ENCODE results near the gene TM4SF4. TPM values are rescaled to one million over a fixed set of nuclear protein-coding genes. Genes with fewer than 3 reads are reported as not detected.

The TM4SF4 gene
- polyA plus RNA-seq, 1 donor from 2014 or later = not detected

- Histone ChIP-seq H3K9me2 (ENCODE audit: insufficient read depth, low read length) (no peaks in the 10 kb centered on the region), H3F3A (ENCODE audit: insufficient read depth, low read length, poor library complexity, severe bottlenecking) (no peaks in the 10 kb centered on the region), H3K36me3 (ENCODE audit: insufficient read depth, low read length) (no peaks in the 10 kb centered on the region), H3K27me3 (ENCODE audit: insufficient read depth, low read depth, low read length) (no peaks in the 10 kb centered on the region), H3K27ac (ENCODE audit: low read length) (no peak overlapping the region), H2AFZ (ENCODE audit: low read depth, low read length) (no peak overlapping the region), H4K20me1 (ENCODE audit: insufficient read depth) (no peaks in the 10 kb centered on the region), H3K4me2 (ENCODE audit: low read length) (no peak overlapping the region), H3K9ac (ENCODE audit: low read length) (no peak overlapping the region), H3K79me2 (replicated peaks; ENCODE audit: insufficient read depth, low read length) (no peaks in the 10 kb centered on the region), H3K9me3 (ENCODE audit: low read length) (no peaks in the 10 kb centered on the region), H3K4me3 (ENCODE audit: low read length) (no peak overlapping the region)
- TF ChIP-seq EZH2 (IDR thresholded peaks at IDR 0.05; ENCODE audit: borderline replicate concordance, insufficient read depth, low read length, poor library complexity, severe bottlenecking) (no peak), MXI1 (conservative IDR thresholded peaks at IDR 0.05; ENCODE audit: poor library complexity, severe bottlenecking) (no peak), TAF1 (IDR thresholded peaks at IDR 0.05; ENCODE audit: low read depth) (no peak), EP300 (conservative IDR thresholded peaks at IDR 0.05; ENCODE audit: poor library complexity, severe bottlenecking) (no peak), SMC3 (conservative IDR thresholded peaks at IDR 0.05; ENCODE audit: poor library complexity) (no peak), POLR2AphosphoS5 (IDR thresholded peaks at IDR 0.05) (no peak)
- TF ChIP-seq, protein P1, sequence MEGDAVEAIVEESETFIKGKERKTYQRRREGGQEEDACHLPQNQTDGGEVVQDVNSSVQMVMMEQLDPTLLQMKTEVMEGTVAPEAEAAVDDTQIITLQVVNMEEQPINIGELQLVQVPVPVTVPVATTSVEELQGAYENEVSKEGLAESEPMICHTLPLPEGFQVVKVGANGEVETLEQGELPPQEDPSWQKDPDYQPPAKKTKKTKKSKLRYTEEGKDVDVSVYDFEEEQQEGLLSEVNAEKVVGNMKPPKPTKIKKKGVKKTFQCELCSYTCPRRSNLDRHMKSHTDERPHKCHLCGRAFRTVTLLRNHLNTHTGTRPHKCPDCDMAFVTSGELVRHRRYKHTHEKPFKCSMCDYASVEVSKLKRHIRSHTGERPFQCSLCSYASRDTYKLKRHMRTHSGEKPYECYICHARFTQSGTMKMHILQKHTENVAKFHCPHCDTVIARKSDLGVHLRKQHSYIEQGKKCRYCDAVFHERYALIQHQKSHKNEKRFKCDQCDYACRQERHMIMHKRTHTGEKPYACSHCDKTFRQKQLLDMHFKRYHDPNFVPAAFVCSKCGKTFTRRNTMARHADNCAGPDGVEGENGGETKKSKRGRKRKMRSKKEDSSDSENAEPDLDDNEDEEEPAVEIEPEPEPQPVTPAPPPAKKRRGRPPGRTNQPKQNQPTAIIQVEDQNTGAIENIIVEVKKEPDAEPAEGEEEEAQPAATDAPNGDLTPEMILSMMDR (IDR thresholded peaks at IDR 0.05; ENCODE audit: poor library complexity, severe bottlenecking) = no peak
Observed at GRCh38 chr3:149551500-149551899, 77.0 kb downstream of the TM4SF4 start.

DNA sequence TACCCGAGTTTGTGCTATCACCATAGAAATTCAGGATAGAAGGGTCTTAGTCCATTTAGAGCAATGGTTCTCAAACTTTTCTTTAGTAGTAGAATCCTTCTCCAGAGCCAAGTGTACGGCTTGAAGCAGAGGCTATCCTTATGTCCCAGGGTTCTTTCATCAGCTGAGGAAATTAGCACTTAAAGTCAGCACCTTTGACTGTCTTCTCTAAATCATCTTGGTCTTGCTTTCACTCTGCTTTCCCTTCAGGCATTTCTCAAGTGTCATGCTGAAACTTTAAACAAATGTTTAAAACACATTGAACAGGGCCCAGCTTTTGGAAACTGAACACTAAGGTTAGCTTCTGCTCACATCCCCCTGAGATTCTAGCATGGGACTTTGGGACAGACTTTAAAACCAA lies 78.2 kb downstream of the TM4SF4 start:
- no peaks in the 10 kb centered on the region for H3F3A ChIP-seq (ENCODE audit: insufficient read depth, low read length, poor library complexity, severe bottlenecking)
- no peak overlapping the region for H3K27ac ChIP-seq (ENCODE audit: low read length)
- H3K9me3 ChIP-seq (ENCODE audit: low read length) = no peaks in the 10 kb centered on the region
- no peaks in the 10 kb centered on the region for H3K27me3 ChIP-seq (ENCODE audit: insufficient read depth, low read depth, low read length)
- H3K9me2 ChIP-seq (ENCODE audit: insufficient read depth, low read length) = no peaks in the 10 kb centered on the region
- no peaks in the 10 kb centered on the region for H4K20me1 ChIP-seq (ENCODE audit: insufficient read depth)
- no peak overlapping the region for H2AFZ ChIP-seq (ENCODE audit: low read depth, low read length)
- H3K4me2 ChIP-seq (ENCODE audit: low read length) = no peak overlapping the region
- H3K4me3 ChIP-seq (ENCODE audit: low read length) = no peak overlapping the region
- H3K9ac ChIP-seq (ENCODE audit: low read length) = no peak overlapping the region
- no peaks in the 10 kb centered on the region for H3K36me3 ChIP-seq (ENCODE audit: insufficient read depth, low read length)
- no peaks in the 10 kb centered on the region for H3K79me2 ChIP-seq (replicated peaks; ENCODE audit: insufficient read depth, low read length)
- TF ChIP-seq, protein P1 (IDR thresholded peaks at IDR 0.05; ENCODE audit: poor library complexity, severe bottlenecking) = no peak
- TF ChIP-seq POLR2AphosphoS5 (IDR thresholded peaks at IDR 0.05) (no peak), RAD21 (conservative IDR thresholded peaks at IDR 0.05) (no peak), TAF1 (IDR thresholded peaks at IDR 0.05; ENCODE audit: low read depth) (no peak), MXI1 (conservative IDR thresholded peaks at IDR 0.05; ENCODE audit: poor library complexity, severe bottlenecking) (no peak), EP300 (conservative IDR thresholded peaks at IDR 0.05; ENCODE audit: poor library complexity, severe bottlenecking) (no peak), SMC3 (conservative IDR thresholded peaks at IDR 0.05; ENCODE audit: poor library complexity) (no peak), EZH2 (IDR thresholded peaks at IDR 0.05; ENCODE audit: borderline replicate concordance, insufficient read depth, low read length, poor library complexity, severe bottlenecking) (no peak)
- TF ChIP-seq, protein P2, sequence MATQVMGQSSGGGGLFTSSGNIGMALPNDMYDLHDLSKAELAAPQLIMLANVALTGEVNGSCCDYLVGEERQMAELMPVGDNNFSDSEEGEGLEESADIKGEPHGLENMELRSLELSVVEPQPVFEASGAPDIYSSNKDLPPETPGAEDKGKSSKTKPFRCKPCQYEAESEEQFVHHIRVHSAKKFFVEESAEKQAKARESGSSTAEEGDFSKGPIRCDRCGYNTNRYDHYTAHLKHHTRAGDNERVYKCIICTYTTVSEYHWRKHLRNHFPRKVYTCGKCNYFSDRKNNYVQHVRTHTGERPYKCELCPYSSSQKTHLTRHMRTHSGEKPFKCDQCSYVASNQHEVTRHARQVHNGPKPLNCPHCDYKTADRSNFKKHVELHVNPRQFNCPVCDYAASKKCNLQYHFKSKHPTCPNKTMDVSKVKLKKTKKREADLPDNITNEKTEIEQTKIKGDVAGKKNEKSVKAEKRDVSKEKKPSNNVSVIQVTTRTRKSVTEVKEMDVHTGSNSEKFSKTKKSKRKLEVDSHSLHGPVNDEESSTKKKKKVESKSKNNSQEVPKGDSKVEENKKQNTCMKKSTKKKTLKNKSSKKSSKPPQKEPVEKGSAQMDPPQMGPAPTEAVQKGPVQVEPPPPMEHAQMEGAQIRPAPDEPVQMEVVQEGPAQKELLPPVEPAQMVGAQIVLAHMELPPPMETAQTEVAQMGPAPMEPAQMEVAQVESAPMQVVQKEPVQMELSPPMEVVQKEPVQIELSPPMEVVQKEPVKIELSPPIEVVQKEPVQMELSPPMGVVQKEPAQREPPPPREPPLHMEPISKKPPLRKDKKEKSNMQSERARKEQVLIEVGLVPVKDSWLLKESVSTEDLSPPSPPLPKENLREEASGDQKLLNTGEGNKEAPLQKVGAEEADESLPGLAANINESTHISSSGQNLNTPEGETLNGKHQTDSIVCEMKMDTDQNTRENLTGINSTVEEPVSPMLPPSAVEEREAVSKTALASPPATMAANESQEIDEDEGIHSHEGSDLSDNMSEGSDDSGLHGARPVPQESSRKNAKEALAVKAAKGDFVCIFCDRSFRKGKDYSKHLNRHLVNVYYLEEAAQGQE (IDR thresholded peaks at IDR 0.05; ENCODE audit: borderline replicate concordance) = no peak

Small RNAs within 50 kb of the gene (small RNA-seq; reads per million reads assigned to genes)
- gene AC108751.2 (0 reads per million in 3 experiments), gene RNU6-1098P (0 reads per million in 3 experiments)

Other genes with a start within 250 kb of the TM4SF4 start
- gene TM4SF18, start 141.1 kb upstream of the TM4SF4 start, polyA plus RNA-seq = 0.42 TPM in 1 of 2 replicates, not detected in the other
- 0.81 and 2.2 TPM in 2 replicates for gene TM4SF1, start 97.0 kb upstream of the TM4SF4 start, polyA plus RNA-seq
- 0.60 and 0.97 TPM in 2 replicates for gene WWTR1, start 183.3 kb downstream of the TM4SF4 start, polyA plus RNA-seq

Data from neural cell (in vitro differentiated cells).